ENCODE measurements around the gene NYNRIN.
"Not testable (repeated sequence)": the region's sequence is repeated elsewhere in the genome, so short reads cannot be mapped to it uniquely, and the experiment has no call there.

Gene NYNRIN

DNA sequence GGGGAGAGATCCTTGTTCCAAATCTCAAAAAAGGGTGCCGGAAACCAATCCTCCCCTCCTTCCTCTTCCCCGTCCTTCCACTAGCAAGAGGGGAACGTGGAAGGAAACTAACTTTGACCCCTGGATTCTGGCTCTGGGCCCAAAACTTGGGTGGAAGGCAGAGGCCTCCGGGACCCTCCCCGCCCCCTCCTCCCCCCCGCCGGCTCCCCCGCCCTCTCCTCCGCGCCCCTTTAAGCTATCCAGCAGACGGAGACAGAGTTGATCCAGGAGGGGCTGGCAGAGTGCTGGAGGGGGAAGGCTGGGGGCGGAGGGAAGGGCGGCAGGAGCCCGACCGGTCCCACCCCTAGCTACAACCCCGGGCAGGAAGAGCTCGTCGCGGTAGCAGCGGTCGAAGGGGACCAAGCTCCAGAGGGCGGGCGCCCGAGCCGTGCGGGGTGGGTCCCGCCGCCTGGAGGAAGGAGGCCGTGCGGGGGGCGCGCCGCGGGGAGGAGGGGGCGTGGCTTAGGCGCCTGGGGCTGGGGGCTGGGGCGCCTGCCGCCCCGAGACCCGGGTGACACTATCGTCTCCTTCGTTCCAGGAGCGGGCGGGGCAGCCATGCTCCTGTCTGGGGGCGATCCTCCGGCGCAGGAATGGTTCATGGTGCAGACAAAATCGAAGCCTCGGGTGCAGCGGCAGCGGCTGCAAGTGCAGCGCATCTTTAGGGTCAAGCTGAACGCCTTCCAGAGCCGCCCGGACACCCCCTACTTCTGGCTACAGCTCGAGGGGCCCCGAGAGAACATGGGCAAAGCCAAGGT is at the start of gene NYNRIN:
Gene NYNRIN, plus strand, starts transcription at position 351 of the 794 bp plus-strand sequence. Its CDS starts 244 bp downstream, at position 595.
- peak; percentile 35 for DNase-seq
- ATAC-seq, result peak; percentile 62

GRCh38 chr14:24349742-24350141 is 49.1 kb upstream of the NYNRIN start:
- no peak for ATAC-seq
- DNase-seq, result no peak

DNA sequence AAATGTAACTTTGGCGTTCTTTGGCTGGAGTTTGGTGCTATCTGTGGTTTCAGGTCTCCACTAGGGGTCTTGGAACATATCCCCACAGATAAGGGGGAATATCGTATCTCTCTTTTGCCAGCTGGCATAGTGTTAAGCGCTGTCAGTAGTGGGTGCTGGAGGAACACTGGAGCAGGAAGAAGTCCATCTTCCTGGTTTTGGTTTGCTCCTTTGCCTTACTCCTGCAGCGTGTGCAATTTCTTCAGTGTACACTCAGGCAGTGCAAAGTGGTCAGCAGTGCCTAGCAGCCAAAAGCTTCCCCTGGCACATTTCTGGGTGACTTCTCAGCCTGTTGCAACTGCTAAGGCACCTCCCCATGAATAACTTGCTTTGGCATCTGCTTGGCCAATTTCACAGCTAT is 47.3 kb upstream of the NYNRIN start:
- DNase-seq (no peak), ATAC-seq (no peak)

GRCh38 chr14:24353559-24354481 is 45.0 kb upstream of the NYNRIN start:
- no peak for ATAC-seq
- DNase-seq, result no peak

DNA sequence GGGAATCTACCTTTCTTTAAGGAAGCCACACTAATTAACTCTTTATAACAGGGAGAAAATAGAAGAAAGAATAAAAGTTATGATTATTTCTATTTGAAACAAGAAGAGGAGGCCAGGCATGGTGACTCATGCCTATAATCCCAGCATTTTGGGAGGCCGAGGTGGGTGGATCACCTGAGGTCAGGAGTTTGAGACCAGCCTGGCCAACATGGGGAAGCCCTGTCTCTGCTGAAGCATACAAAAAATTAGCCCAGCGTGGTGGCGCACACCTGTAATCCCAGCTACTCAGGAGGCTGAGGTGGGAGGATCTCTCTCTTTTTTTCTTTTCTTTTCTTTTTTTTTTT is 44.3 kb upstream of the NYNRIN start:
- not testable (repeated sequence) for ATAC-seq, DNase-seq

DNA sequence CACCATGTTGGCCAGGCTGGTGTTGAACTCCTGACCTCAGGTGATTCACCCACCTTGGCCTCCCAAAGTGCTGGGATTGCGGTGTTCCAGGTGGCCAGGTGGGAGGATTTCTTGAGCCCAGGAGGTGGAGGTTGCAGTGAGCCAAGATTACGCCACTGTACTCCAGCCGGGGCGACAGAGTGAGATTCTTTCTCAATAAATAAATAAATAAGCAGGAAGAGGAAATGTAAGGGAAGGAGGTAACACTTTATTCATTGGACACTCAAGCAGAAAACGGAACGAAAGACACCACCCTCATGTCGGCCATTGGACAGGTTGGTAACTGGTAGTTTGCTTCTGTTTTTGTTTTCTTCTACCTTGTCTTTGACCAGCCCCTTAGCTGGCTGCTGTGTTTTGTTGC is 43.8 kb upstream of the NYNRIN start:
- DNase-seq (no peak), ATAC-seq (no peak)

- ATAC-seq (no peak), DNase-seq (no peak)
These were observed 42.6 kb upstream of the NYNRIN start for GRCh38 chr14:24356208-24356607.

GRCh38 chr14:24360281-24360680 is 38.5 kb upstream of the NYNRIN start:
- ATAC-seq, result no peak
- no peak for DNase-seq

DNA sequence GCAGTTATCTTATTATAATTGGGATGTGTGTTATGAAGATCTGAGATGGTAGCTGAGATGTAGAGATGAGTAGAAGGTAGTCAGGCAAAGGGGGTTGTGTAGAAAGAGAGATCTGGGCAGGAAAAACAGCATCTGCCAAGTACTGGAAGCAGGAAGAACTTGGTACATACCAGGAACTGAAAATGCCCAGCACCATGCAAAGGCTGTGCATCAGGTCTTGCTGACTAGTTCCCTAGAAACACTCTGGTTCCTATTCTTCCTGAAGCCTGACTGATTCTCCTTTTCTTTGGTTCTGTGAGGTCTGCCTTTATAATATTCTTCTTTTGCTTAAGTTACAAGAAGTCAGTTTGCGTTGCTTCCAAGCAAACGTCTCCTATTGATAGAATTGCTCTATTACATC is 37.5 kb upstream of the NYNRIN start:
- ATAC-seq, result no peak
- DNase-seq, result no peak

- no peak for ATAC-seq
- no peak for DNase-seq
These were observed 36.4 kb upstream of the NYNRIN start for GRCh38 chr14:24362241-24362960.

DNA sequence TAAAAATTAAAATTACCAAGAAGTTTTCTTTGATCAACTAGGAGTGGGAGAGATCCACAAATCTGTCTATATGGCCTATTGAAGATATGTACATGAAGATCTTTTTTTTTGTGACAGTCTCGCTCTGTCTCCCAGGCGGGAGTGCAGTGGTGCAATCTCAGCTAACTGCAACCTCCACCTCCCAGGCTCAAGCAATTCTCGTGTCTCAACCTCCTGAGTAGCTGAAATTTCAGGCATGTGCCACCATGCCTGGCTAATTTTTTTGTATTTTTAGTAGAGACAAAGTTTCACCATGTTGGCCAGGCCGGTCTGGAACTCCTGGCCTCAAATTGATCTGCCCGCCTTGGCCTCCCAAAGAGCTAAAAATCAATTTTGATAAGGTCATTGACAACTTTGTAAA is 35.4 kb upstream of the NYNRIN start:
- DNase-seq (no peak), ATAC-seq (no peak)

GRCh38 chr14:24364841-24365240 is 34.0 kb upstream of the NYNRIN start:
- DNase-seq (no peak), ATAC-seq (no peak)

DNA sequence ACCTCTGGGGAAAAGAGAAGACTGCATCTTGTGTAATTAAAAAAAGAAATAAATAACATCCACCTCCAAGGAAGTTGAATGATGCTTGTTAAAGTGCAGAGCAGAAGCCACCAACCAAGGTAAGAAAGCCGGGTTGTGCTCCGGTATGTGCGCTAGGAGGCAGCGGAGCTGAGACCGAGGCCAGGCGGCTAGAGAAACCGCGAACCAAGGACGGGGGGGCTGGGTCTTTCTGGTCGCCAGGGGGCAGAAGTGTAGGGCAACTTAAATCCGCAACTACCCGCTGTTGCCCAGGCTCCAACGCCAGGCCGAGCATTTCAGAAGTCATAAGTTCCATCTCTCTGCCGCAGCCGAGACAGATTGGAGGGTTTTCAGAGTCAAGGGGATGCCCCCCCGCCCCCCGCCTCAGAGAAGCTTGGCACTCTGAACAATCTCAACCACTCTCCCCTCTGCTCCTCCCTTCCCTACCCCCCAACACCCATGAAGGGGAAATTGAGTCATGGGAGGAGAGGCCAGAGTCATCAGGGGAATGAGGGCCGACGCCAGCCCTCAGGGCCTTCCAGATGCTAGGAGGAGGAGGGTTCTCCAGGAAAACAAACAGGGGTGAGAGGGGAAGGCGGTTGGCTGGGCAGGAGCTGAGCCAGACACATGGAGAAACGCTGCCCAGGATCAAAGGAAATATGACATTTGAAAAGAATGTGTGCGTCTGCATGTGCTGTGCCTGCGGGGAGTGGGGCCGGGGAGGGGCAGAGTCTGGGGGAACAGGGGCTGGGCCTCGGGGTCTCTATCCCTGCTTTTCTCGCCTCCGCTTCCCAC is 33.0 kb upstream of the NYNRIN start:
- peak; percentile 83 for ATAC-seq

DNA sequence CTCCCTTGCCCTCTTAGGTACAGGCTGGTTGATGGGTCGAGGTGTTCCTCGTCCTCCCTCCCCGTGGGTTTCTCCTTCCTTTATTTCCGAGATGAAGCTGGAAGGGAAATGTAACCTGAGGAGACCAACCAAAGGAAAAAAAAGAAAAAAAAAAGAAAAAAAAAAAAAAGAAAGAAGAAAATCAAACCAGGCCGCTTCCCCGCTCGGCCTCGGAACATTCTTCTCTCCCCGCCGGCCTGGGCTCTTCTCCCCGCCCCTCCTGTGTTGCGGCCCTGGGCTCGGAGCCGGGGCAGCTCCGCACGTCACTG is 32.4 kb upstream of the NYNRIN start:
- no peak for DNase-seq
- no peak for ATAC-seq

More for the DNA sequence above, 33.0 kb upstream of the NYNRIN start:
- DNase-seq, result peak; percentile 82

DNA sequence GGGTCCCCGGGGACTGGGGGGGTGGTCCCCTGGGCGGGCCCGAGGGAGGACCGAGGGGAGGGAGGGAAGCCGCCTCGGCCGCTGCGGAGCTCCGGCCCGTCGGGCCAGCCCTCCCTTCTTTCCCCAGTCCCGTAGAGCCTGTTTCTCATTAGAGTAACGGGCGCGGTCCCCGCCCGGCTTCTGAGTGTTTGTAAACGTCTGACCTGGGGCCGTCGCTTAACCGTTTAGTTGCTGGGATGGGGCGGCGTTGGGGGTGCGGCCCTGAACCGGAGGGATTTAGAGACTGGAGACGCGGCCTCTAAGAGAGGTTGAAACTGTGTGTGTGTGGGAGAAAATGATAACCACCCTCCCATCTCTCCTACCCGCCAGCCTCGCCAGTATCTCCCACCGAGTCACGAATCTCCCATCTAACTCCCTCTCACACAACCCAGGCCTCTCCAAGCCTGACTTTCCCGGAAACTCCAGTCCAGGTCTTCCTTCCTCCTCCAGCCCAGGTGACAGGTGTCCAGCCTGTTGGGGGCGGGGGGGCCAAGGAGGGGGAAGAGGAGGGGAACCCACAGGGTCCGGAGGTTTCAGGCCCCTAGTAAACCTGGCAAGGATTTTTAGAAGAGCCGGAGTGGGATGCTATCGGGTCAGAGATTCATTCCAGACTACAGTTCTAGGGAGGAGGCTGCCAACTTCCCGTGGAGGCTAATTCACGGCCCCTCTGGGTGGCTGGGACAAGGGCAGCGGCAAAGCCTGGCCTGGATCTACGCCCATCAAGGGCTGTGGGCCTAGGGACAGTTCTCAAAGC is 31.9 kb upstream of the NYNRIN start:
- DNase-seq (peak; percentile 66), ATAC-seq (peak; percentile 24)

GRCh38 chr14:24367514-24368211 is 31.1 kb upstream of the NYNRIN start, which contains the start of gene NFATC4:
NFATC4 (plus strand) TSS chr14:24368184; CDS start chr14:24368341, 157 bp downstream.
- peak; percentile 50 for DNase-seq
- no peak for ATAC-seq

- ATAC-seq (no peak), DNase-seq (no peak)
These were observed 30.6 kb upstream of the NYNRIN start for GRCh38 chr14:24368212-24368561.

GRCh38 chr14:24368562-24369252 is 30.1 kb upstream of the NYNRIN start:
- peak; percentile 42 for DNase-seq
- no peak for ATAC-seq

GRCh38 chr14:24369463-24369862 is 29.3 kb upstream of the NYNRIN start:
- ATAC-seq (no peak), DNase-seq (no peak)
